Kidney tubule cell (primary cell): Measurements from ENCODE around the gene HSD3B7.
A peak's percentile ranks its signal among the peaks of the same experiment; 100 is the strongest.

Experiments used
- DNase-seq: peaks from one replicate; pipeline ENCODE4 v3.0.0-alpha.2; 2018; ENCODE audit warnings: low spot score

HSD3B7 gene

GRCh38 chr16:30957456-30958174 is 27.4 kb upstream of the HSD3B7 start, which contains the start of gene SETD1A:
Gene SETD1A (plus strand): TSS chr16:30957754. CDS start chr16:30958732, 978 bp downstream.
- DNase-seq = peak; percentile 94

GRCh38 chr16:30958175-30959079 is 26.6 kb upstream of the HSD3B7 start:
- peak; percentile 57 for DNase-seq

DNA sequence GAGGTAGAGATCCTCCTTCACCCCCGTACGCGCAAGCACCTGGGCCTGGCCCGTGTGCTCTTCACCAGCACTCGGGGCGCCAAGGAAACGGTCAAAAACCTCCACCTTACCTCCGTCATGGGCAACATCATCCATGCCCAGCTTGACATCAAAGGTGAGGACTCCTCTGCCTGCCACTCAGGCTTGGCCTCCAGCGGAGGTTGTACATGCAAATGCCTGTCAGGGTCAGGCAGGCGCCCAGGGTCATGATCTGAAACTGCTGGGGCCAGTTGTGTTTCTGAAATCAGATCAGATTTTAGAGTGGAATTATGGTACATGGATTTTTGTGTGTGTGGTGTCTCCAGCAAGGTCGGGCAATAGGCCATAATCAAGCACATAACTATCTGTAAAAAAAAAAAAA is 23.6 kb upstream of the HSD3B7 start:
- no peak for DNase-seq

GRCh38 chr16:30963925-30964511 is 21.0 kb upstream of the HSD3B7 start:
- no peak for DNase-seq

- DNase-seq = no peak
These were observed 20.3 kb upstream of the HSD3B7 start for GRCh38 chr16:30964574-30965226.

GRCh38 chr16:30965436-30965835 is 19.6 kb upstream of the HSD3B7 start:
- DNase-seq = no peak

DNA sequence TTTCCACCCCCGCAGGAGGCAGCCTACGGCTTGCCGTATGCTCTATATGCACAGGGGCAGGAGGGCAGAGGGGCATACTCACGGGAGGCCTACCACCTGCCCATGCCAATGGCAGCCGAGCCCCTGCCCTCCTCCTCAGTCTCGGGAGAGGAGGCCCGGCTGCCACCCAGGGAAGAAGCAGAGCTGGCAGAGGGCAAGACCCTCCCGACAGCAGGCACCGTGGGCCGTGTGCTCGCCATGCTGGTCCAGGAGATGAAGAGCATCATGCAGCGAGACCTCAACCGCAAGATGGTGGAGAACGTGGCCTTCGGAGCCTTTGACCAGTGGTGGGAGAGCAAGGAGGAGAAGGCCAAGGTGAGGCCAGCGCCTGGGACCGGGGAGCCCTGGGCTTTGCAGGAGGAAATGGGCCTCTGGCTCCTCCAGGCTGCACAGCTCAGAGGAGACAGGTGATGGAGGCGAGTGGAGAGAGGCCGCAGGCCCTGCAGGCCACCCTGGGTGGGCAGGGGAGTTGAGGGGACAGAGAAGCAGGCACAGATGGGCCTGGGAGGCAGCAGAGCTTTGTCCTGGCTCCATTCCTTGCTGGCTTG is 18.9 kb upstream of the HSD3B7 start:
- no peak for DNase-seq

GRCh38 chr16:30967795-30968194 is 17.2 kb upstream of the HSD3B7 start:
- no peak for DNase-seq

DNA sequence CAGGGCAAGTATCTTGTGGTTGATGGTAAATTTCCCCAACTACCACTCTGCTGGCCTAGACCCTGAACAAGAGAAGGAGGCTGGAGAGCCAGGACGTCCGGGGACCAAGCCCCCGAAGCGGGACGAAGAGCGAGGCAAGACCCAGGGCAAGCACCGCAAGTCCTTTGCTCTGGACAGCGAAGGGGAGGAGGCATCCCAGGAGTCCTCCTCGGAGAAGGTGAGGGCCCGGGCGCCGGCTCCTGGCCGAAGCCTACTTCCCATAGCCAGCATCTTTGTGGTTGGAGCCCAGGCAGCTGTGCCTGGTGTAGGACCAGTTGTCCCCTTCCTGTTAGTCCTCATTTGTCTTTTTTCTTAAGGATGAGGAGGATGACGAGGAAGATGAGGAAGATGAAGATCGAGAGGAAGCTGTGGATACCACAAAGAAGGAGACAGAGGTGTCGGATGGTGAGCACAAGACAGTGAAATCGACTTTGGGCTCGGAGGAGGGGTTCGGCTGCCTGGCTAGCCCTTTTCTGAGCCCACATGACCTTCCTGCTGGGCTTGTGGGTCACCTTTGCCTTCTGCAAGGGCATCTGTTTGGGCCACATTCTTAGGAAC is 15.7 kb upstream of the HSD3B7 start:
- DNase-seq = no peak

DNA sequence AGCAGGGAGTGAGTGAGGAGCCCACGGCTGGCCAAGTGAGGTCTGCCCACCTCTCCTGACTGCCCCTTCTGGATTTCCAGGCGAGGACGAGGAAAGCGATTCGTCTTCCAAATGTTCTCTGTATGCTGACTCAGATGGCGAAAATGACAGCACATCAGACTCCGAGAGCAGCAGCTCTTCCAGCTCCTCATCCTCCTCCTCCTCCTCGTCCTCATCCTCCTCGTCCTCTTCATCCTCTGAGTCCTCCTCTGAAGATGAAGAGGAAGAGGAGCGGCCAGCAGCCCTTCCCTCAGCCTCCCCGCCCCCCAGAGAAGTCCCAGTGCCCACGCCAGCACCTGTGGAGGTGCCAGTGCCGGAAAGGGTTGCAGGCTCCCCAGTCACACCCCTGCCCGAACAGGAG is 13.7 kb upstream of the HSD3B7 start:
- no peak for DNase-seq

GRCh38 chr16:30972872-30973271 is 12.1 kb upstream of the HSD3B7 start:
- DNase-seq = no peak

DNA sequence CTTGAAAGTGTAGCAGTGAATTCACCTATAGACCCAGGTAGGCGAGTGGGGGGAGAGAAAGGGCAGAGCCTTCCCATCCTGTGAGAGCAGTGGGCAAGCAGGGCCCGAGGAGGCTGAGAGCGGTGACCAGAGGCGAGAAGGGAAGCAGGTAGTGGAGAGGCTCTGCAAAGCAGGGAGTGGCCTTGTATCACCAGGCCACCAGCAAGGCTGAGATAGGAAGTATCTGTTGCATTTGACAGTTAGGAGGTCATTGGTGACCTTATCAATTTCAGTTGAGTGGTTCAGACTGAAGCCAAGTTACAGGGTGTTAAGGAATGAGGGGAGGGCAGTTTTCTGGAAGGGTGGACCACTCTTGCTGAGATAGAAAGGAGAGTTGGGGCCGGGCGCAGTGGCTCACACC is 10.7 kb upstream of the HSD3B7 start:
- no peak for DNase-seq

- DNase-seq = no peak
These were observed 8.5 kb upstream of the HSD3B7 start for GRCh38 chr16:30976486-30976885.

GRCh38 chr16:30977502-30977901 is 7.5 kb upstream of the HSD3B7 start:
- no peak for DNase-seq

DNA sequence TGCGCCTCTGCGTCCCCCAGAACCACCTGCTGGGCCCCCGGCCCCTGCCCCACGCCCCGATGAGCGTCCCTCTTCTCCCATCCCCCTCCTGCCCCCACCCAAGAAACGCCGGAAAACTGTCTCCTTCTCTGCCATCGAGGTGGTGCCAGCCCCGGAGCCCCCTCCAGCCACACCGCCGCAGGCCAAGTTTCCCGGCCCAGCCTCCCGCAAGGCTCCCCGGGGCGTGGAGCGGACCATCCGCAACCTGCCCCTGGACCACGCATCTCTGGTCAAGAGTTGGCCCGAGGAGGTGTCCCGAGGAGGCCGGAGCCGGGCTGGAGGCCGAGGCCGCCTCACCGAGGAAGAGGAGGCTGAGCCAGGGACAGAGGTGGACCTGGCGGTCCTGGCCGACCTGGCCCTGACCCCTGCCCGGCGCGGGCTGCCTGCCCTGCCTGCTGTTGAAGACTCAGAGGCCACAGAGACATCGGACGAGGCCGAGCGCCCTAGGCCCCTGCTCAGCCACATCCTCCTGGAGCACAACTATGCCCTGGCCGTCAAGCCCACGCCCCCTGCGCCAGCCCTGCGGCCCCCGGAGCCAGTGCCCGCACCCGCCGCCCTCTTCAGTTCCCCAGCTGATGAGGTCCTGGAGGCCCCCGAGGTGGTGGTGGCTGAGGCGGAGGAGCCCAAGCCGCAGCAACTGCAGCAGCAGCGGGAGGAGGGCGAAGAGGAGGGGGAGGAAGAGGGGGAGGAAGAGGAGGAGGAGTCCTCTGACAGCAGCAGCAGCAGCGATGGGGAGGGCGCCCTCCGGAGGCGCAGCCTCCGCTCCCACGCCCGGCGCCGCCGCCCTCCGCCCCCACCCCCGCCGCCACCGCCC is 5.6 kb upstream of the HSD3B7 start:
- DNase-seq = no peak

DNA sequence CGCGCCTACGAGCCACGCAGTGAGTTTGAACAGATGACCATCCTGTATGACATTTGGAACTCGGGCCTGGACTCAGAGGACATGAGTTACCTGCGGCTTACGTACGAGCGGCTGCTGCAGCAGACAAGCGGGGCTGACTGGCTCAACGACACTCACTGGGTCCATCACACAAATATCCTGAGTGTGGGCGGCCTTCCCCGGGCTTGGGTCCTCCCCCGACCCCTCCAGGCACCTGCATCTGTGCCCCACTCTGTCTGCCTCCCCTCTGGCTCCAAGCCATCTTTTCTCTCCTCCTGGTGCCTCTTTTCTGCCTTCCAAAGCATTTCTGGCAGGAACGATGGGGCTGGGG is 5.0 kb upstream of the HSD3B7 start:
- no peak for DNase-seq

DNA sequence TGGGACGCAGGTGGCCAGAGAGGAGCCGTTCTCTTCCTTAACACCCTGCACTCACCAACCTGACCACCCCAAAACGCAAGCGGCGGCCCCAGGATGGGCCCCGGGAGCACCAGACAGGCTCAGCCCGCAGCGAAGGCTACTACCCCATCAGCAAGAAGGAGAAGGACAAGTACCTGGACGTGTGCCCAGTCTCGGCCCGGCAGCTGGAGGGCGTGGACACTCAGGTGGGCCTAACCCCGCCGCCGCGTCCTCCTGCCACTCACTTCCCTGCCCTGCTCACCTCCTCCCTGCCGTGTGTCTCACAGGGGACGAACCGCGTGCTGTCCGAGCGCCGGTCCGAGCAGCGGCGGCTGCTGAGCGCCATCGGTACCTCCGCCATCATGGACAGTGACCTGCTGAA is 4.6 kb upstream of the HSD3B7 start:
- no peak for DNase-seq

GRCh38 chr16:30980959-30981358 is 4.0 kb upstream of the HSD3B7 start:
- DNase-seq = no peak

DNA sequence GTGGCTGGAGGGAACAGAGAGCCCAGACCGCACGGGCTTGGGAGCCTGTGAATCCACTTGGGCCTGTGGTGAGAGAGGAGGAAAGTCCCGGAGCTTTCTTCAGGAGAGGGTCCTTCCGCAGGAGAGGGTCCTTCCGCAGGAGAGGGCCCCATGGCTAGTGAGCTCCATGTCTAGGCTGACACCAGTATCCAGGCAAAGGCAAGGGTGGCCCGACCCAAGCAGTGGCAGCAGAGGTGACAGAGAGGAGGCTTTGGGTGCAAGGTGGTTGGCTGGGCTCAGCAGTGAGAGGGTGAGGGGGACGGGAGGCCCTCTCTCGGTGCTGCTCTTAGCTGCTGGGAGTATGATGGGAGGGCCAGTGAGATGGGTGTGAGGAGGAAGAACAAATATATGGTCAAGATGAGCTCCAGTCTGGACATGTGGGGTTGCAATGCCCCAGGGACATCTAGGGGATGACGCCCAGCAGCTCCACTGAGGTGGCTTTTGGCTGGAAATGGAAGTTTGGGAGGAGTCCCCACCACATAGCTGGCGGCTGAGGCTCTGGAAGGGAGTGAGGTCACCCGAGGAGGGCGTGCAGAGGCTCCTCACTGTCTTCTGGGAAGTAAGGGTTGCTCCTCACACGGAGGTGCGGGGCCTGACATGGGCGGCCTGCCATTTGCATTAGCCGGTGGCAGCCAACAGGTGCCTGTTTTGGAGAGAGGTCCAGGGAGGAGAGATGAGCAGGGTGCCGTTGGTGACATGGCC is 2.3 kb upstream of the HSD3B7 start:
- DNase-seq = no peak

- no peak for DNase-seq
These were observed 1.6 kb upstream of the HSD3B7 start for GRCh38 chr16:30983289-30983889.
